Measurements from ENCODE around the gene RBFA.
A peak's percentile ranks its signal among the peaks of the same experiment; 100 is the strongest.
"Not testable (repeated sequence)": the region's sequence is repeated elsewhere in the genome, so short reads cannot be mapped to it uniquely, and the experiment has no call there.

The RBFA gene

GRCh38 chr18:80034068-80034851, at the start of gene RBFA:
Gene RBFA (plus strand): TSS chr18:80034434. CDS start chr18:80034496, 62 bp downstream.
- H3K4me3 Mint-ChIP-seq, result peak within 1 kb of the TSS; percentile 79
- H3K36me3 Mint-ChIP-seq, result peaks cover 27% of the 10 kb centered on the region
- peaks cover 3% of the 10 kb centered on the region for H3K9me3 Mint-ChIP-seq
- H3K27me3 Mint-ChIP-seq, result no peaks in the 10 kb centered on the region
- peak; percentile 91 for ATAC-seq
- H3K27ac Mint-ChIP-seq, result peak within 1 kb of the TSS; percentile 81
- peaks cover 33% of the 10 kb centered on the region for H3K4me1 Mint-ChIP-seq

- ATAC-seq, result no peak
- Mint-ChIP-seq H3K9me3 (no peaks in the 10 kb centered on the region), H3K36me3 (peaks cover 34% of the 10 kb centered on the region), H3K27ac (no peak overlapping the region), H3K4me1 (peaks cover 62% of the 10 kb centered on the region), H3K27me3 (no peaks in the 10 kb centered on the region), H3K4me3 (no peak overlapping the region)
Observed at GRCh38 chr18:79985172-79985571, 49.1 kb upstream of the RBFA start.

GRCh38 chr18:79986726-79987125, 47.5 kb upstream of the RBFA start:
- Mint-ChIP-seq H3K4me3 (peak overlapping the region; percentile 80), H3K27ac (peak overlapping the region; percentile 91), H3K27me3 (no peaks in the 10 kb centered on the region), H3K36me3 (peaks cover 33% of the 10 kb centered on the region), H3K4me1 (peaks cover 59% of the 10 kb centered on the region), H3K9me3 (no peaks in the 10 kb centered on the region)
- no peak for ATAC-seq

- Mint-ChIP-seq H3K4me3 (peak overlapping the region; percentile 80), H3K27ac (peak overlapping the region; percentile 91), H3K4me1 (peaks cover 51% of the 10 kb centered on the region), H3K36me3 (peaks cover 24% of the 10 kb centered on the region), H3K27me3 (no peaks in the 10 kb centered on the region), H3K9me3 (no peaks in the 10 kb centered on the region)
- ATAC-seq, result no peak
Observed at GRCh38 chr18:79987566-79987965, 46.7 kb upstream of the RBFA start.

- peak; percentile 83 for ATAC-seq
- Mint-ChIP-seq H3K4me3 (peak overlapping the region; percentile 80), H3K9me3 (no peaks in the 10 kb centered on the region), H3K36me3 (peaks cover 22% of the 10 kb centered on the region), H3K4me1 (peaks cover 47% of the 10 kb centered on the region), H3K27me3 (no peaks in the 10 kb centered on the region), H3K27ac (peak overlapping the region; percentile 91)
Observed at GRCh38 chr18:79988071-79988450, 46.2 kb upstream of the RBFA start.

GRCh38 chr18:79988451-79989194, 45.6 kb upstream of the RBFA start, which contains the start of gene TXNL4A:
Gene TXNL4A (minus strand): TSS chr18:79988563. CDS start chr18:79988392, 171 bp downstream.
- ATAC-seq, result peak; percentile 99
- no peaks in the 10 kb centered on the region for H3K9me3 Mint-ChIP-seq
- H3K36me3 Mint-ChIP-seq, result peaks cover 22% of the 10 kb centered on the region
- H3K4me1 Mint-ChIP-seq, result peaks cover 41% of the 10 kb centered on the region
- no peaks in the 10 kb centered on the region for H3K27me3 Mint-ChIP-seq
- peak within 1 kb of the TSS; percentile 91 for H3K27ac Mint-ChIP-seq
- H3K4me3 Mint-ChIP-seq, result peak within 1 kb of the TSS; percentile 92

GRCh38 chr18:79989195-79989497, 45.1 kb upstream of the RBFA start:
- Mint-ChIP-seq H3K36me3 (peaks cover 17% of the 10 kb centered on the region), H3K9me3 (no peaks in the 10 kb centered on the region), H3K4me3 (peak overlapping the region; percentile 92), H3K27me3 (no peaks in the 10 kb centered on the region), H3K4me1 (peaks cover 36% of the 10 kb centered on the region), H3K27ac (peak overlapping the region; percentile 91)
- no peak for ATAC-seq

- no peak for ATAC-seq
- H3K27ac Mint-ChIP-seq, result no peak overlapping the region
- no peaks in the 10 kb centered on the region for H3K9me3 Mint-ChIP-seq
- H3K36me3 Mint-ChIP-seq, result peaks cover 6% of the 10 kb centered on the region
- peaks cover 6% of the 10 kb centered on the region for H3K27me3 Mint-ChIP-seq
- H3K4me3 Mint-ChIP-seq, result no peak overlapping the region
- H3K4me1 Mint-ChIP-seq, result peaks cover 19% of the 10 kb centered on the region
Observed at GRCh38 chr18:79991494-79991893, 42.7 kb upstream of the RBFA start.

GRCh38 chr18:79999701-80000100, 34.5 kb upstream of the RBFA start:
- H3K27ac Mint-ChIP-seq, H3K4me3 Mint-ChIP-seq, H3K4me1 Mint-ChIP-seq, ATAC-seq, H3K9me3 Mint-ChIP-seq, H3K27me3 Mint-ChIP-seq: not testable (repeated sequence)
- H3K36me3 Mint-ChIP-seq, result peaks cover 11% of the 10 kb centered on the region

- Mint-ChIP-seq H3K36me3 (peaks cover 11% of the 10 kb centered on the region), H3K27ac (no peak overlapping the region), H3K4me1 (peaks cover 10% of the 10 kb centered on the region), H3K4me3 (no peak overlapping the region), H3K27me3 (peaks cover 10% of the 10 kb centered on the region), H3K9me3 (peaks cover 7% of the 10 kb centered on the region)
- no peak for ATAC-seq
Observed at GRCh38 chr18:80000877-80001276, 33.4 kb upstream of the RBFA start.

- peaks cover 14% of the 10 kb centered on the region for H3K9me3 Mint-ChIP-seq
- H3K4me1 Mint-ChIP-seq, result peaks cover 10% of the 10 kb centered on the region
- H3K27me3 Mint-ChIP-seq, result no peaks in the 10 kb centered on the region
- no peak for ATAC-seq
- no peak overlapping the region for H3K27ac Mint-ChIP-seq
- no peak overlapping the region for H3K4me3 Mint-ChIP-seq
- H3K36me3 Mint-ChIP-seq, result peaks cover 11% of the 10 kb centered on the region
Observed at GRCh38 chr18:80002468-80002867, 31.8 kb upstream of the RBFA start.

- H3K36me3 Mint-ChIP-seq, result peaks cover 24% of the 10 kb centered on the region
- no peak overlapping the region for H3K4me3 Mint-ChIP-seq
- peak overlapping the region; percentile 59 for H3K27ac Mint-ChIP-seq
- peaks cover 26% of the 10 kb centered on the region for H3K9me3 Mint-ChIP-seq
- H3K4me1 Mint-ChIP-seq, result peaks cover 10% of the 10 kb centered on the region
- peak; percentile 62 for ATAC-seq
- H3K27me3 Mint-ChIP-seq, result no peaks in the 10 kb centered on the region
Observed at GRCh38 chr18:80004600-80005342, 29.5 kb upstream of the RBFA start.

- H3K9me3 Mint-ChIP-seq, result peaks cover 23% of the 10 kb centered on the region
- peaks cover 23% of the 10 kb centered on the region for H3K36me3 Mint-ChIP-seq
- no peaks in the 10 kb centered on the region for H3K27me3 Mint-ChIP-seq
- H3K4me3 Mint-ChIP-seq, result no peak overlapping the region
- no peak overlapping the region for H3K27ac Mint-ChIP-seq
- peaks cover 10% of the 10 kb centered on the region for H3K4me1 Mint-ChIP-seq
- no peak for ATAC-seq
Observed at GRCh38 chr18:80006724-80007123, 27.5 kb upstream of the RBFA start.

- Mint-ChIP-seq H3K36me3 (peaks cover 28% of the 10 kb centered on the region), H3K27ac (no peak overlapping the region), H3K27me3 (no peaks in the 10 kb centered on the region), H3K9me3 (peaks cover 28% of the 10 kb centered on the region), H3K4me3 (no peak overlapping the region), H3K4me1 (peaks cover 4% of the 10 kb centered on the region)
- ATAC-seq, result no peak
Observed at GRCh38 chr18:80009661-80010550, 24.3 kb upstream of the RBFA start.

Measured in stimulated activated memory B cell treated with anti-CD40 and anti-IgM and Interleukin-4, amounts not matched to agents 10 μg/mL and 1 μg/mL and 100 μg/mL, for 72 hours (primary cell).